ENCODE results near the gene SRGAP1. TPM values are rescaled to one million over a fixed set of nuclear protein-coding genes. Genes with fewer than 3 reads are reported as not detected.
"Not testable (repeated sequence)": the region's sequence is repeated elsewhere in the genome, so short reads cannot be mapped to it uniquely, and the experiment has no call there.

SRGAP1 gene
- polyA plus RNA-seq, 1 donor from 2014 or later, result 4.8 TPM

DNA sequence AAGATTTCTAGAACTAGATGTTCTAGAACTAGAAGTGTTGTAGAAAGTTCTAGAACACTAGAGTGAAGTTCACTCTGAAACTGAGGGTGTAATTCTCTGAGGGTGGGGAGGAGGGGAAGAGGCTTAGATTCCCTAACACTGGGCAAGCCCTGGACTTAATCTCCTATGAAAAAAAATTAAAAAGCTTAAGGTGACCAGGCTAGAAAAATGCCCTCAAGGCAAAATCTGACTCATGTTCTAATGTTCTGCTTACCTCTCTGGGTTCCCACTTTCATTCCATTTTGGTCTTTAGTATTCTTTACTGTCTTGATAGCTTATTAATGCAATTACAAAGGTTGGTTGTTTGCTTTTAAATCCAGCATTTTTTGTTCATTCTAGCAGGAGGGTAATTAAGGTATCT is 276.1 kb downstream of the SRGAP1 start:
- H3K9me2 ChIP-seq (ENCODE audit: insufficient read depth, low read length), result no peaks in the 10 kb centered on the region

DNA sequence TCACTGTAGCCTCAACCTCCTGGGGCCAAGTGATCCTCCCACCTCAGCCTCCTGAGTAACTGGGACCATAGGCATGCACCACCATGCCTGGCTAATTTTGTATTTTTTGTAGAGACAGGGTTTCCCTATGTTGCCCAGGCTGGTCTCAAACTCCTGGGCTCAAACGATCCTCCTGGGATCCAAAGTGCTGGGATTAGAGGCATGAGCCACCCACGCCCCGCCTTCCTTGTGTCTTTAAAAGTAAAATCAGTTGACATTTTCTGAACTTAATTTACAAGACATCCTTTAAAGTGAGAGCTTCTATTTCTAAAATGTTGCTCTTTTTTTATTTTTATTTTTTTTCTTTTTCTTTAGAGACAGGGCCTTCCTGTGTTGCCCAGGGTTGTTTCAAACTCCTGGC is 276.6 kb downstream of the SRGAP1 start:
- H3K27me3 ChIP-seq (ENCODE audit: insufficient read depth, low read depth, low read length); H3K4me2 ChIP-seq (ENCODE audit: low read length); H3K9ac ChIP-seq (ENCODE audit: low read length); H3K9me3 ChIP-seq (ENCODE audit: low read length); H3K27ac ChIP-seq (ENCODE audit: low read length); H3K9me2 ChIP-seq (ENCODE audit: insufficient read depth, low read length); H2AFZ ChIP-seq (ENCODE audit: low read depth, low read length); H3K36me3 ChIP-seq (ENCODE audit: insufficient read depth, low read length); H3K4me3 ChIP-seq (ENCODE audit: low read length); H4K20me1 ChIP-seq (ENCODE audit: insufficient read depth); H3F3A ChIP-seq (ENCODE audit: insufficient read depth, low read length, poor library complexity, severe bottlenecking); H3K79me2 ChIP-seq (replicated peaks; ENCODE audit: insufficient read depth, low read length): not testable (repeated sequence)

More for the DNA sequence above, 276.1 kb downstream of the SRGAP1 start:
- H3K27ac ChIP-seq (ENCODE audit: low read length), result no peak overlapping the region
- H3K4me3 ChIP-seq (ENCODE audit: low read length), result no peak overlapping the region
- TF ChIP-seq TAF1 (IDR thresholded peaks at IDR 0.05; ENCODE audit: low read depth) (no peak), SMC3 (conservative IDR thresholded peaks at IDR 0.05; ENCODE audit: poor library complexity) (no peak), POLR2AphosphoS5 (IDR thresholded peaks at IDR 0.05) (no peak), EP300 (conservative IDR thresholded peaks at IDR 0.05; ENCODE audit: poor library complexity, severe bottlenecking) (no peak), REST (IDR thresholded peaks at IDR 0.05; ENCODE audit: borderline replicate concordance) (no peak), MXI1 (conservative IDR thresholded peaks at IDR 0.05; ENCODE audit: poor library complexity, severe bottlenecking) (no peak), RAD21 (conservative IDR thresholded peaks at IDR 0.05) (no peak), EZH2 (IDR thresholded peaks at IDR 0.05; ENCODE audit: borderline replicate concordance, insufficient read depth, low read length, poor library complexity, severe bottlenecking) (no peak)
- TF ChIP-seq, protein P1, sequence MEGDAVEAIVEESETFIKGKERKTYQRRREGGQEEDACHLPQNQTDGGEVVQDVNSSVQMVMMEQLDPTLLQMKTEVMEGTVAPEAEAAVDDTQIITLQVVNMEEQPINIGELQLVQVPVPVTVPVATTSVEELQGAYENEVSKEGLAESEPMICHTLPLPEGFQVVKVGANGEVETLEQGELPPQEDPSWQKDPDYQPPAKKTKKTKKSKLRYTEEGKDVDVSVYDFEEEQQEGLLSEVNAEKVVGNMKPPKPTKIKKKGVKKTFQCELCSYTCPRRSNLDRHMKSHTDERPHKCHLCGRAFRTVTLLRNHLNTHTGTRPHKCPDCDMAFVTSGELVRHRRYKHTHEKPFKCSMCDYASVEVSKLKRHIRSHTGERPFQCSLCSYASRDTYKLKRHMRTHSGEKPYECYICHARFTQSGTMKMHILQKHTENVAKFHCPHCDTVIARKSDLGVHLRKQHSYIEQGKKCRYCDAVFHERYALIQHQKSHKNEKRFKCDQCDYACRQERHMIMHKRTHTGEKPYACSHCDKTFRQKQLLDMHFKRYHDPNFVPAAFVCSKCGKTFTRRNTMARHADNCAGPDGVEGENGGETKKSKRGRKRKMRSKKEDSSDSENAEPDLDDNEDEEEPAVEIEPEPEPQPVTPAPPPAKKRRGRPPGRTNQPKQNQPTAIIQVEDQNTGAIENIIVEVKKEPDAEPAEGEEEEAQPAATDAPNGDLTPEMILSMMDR (IDR thresholded peaks at IDR 0.05; ENCODE audit: poor library complexity, severe bottlenecking), result no peak
- no peaks in the 10 kb centered on the region for H3K36me3 ChIP-seq (ENCODE audit: insufficient read depth, low read length)
- H3K27me3 ChIP-seq (ENCODE audit: insufficient read depth, low read depth, low read length), result no peaks in the 10 kb centered on the region
- H3K79me2 ChIP-seq (replicated peaks; ENCODE audit: insufficient read depth, low read length), result no peaks in the 10 kb centered on the region
- H3K4me2 ChIP-seq (ENCODE audit: low read length), result no peak overlapping the region
- no peaks in the 10 kb centered on the region for H4K20me1 ChIP-seq (ENCODE audit: insufficient read depth)
- H3F3A ChIP-seq (ENCODE audit: insufficient read depth, low read length, poor library complexity, severe bottlenecking), result no peaks in the 10 kb centered on the region
- no peaks in the 10 kb centered on the region for H3K9me3 ChIP-seq (ENCODE audit: low read length)
- H2AFZ ChIP-seq (ENCODE audit: low read depth, low read length), result no peak overlapping the region
- no peak overlapping the region for H3K9ac ChIP-seq (ENCODE audit: low read length)

GRCh38 chr12:64122154-64122553 is 277.7 kb downstream of the SRGAP1 start:
- peak overlapping the region; percentile 32 for H3K27ac ChIP-seq (ENCODE audit: low read length)
- H3K79me2 ChIP-seq (replicated peaks; ENCODE audit: insufficient read depth, low read length), result no peaks in the 10 kb centered on the region
- H3K4me3 ChIP-seq (ENCODE audit: low read length), result peak overlapping the region; percentile 1
- no peak overlapping the region for H3K4me2 ChIP-seq (ENCODE audit: low read length)
- no peaks in the 10 kb centered on the region for H3K9me2 ChIP-seq (ENCODE audit: insufficient read depth, low read length)
- no peak overlapping the region for H3K9ac ChIP-seq (ENCODE audit: low read length)
- no peaks in the 10 kb centered on the region for H4K20me1 ChIP-seq (ENCODE audit: insufficient read depth)
- H3K36me3 ChIP-seq (ENCODE audit: insufficient read depth, low read length), result no peaks in the 10 kb centered on the region
- no peaks in the 10 kb centered on the region for H3K9me3 ChIP-seq (ENCODE audit: low read length)
- TF ChIP-seq TAF1 (IDR thresholded peaks at IDR 0.05; ENCODE audit: low read depth), result no peak
- TF ChIP-seq MXI1 (conservative IDR thresholded peaks at IDR 0.05; ENCODE audit: poor library complexity, severe bottlenecking), result no peak
- TF ChIP-seq EP300 (conservative IDR thresholded peaks at IDR 0.05; ENCODE audit: poor library complexity, severe bottlenecking), result no peak
- TF ChIP-seq, protein P1 (IDR thresholded peaks at IDR 0.05; ENCODE audit: poor library complexity, severe bottlenecking), result no peak
- TF ChIP-seq POLR2AphosphoS5 (IDR thresholded peaks at IDR 0.05), result no peak
- TF ChIP-seq SMC3 (conservative IDR thresholded peaks at IDR 0.05; ENCODE audit: poor library complexity), result no peak
- TF ChIP-seq EZH2 (IDR thresholded peaks at IDR 0.05; ENCODE audit: borderline replicate concordance, insufficient read depth, low read length, poor library complexity, severe bottlenecking), result no peak
- TF ChIP-seq RAD21 (conservative IDR thresholded peaks at IDR 0.05), result no peak
- TF ChIP-seq REST (IDR thresholded peaks at IDR 0.05; ENCODE audit: borderline replicate concordance), result no peak
- no peaks in the 10 kb centered on the region for H3K27me3 ChIP-seq (ENCODE audit: insufficient read depth, low read depth, low read length)
- H2AFZ ChIP-seq (ENCODE audit: low read depth, low read length), result no peak overlapping the region
- no peaks in the 10 kb centered on the region for H3F3A ChIP-seq (ENCODE audit: insufficient read depth, low read length, poor library complexity, severe bottlenecking)

Data from neural cell (in vitro differentiated cells).